ENCODE results near the gene USP40.

GRCh38 chr2:233476063-233476410 is 90.5 kb downstream of the USP40 start:
- TF ChIP-seq, protein P1, sequence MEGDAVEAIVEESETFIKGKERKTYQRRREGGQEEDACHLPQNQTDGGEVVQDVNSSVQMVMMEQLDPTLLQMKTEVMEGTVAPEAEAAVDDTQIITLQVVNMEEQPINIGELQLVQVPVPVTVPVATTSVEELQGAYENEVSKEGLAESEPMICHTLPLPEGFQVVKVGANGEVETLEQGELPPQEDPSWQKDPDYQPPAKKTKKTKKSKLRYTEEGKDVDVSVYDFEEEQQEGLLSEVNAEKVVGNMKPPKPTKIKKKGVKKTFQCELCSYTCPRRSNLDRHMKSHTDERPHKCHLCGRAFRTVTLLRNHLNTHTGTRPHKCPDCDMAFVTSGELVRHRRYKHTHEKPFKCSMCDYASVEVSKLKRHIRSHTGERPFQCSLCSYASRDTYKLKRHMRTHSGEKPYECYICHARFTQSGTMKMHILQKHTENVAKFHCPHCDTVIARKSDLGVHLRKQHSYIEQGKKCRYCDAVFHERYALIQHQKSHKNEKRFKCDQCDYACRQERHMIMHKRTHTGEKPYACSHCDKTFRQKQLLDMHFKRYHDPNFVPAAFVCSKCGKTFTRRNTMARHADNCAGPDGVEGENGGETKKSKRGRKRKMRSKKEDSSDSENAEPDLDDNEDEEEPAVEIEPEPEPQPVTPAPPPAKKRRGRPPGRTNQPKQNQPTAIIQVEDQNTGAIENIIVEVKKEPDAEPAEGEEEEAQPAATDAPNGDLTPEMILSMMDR (IDR thresholded peaks at IDR 0.05): no peak
- no peak for TF ChIP-seq POLR2A (IDR thresholded peaks at IDR 0.05)

All from thyroid gland (tissue), 4 donors.